Islet precursor cell (in vitro differentiated cells): ENCODE results near the gene WFS1.

ENCODE experiments used
- DNase-seq: peaks from one replicate; pipeline ENCODE4 v3.0.0-alpha.2; 2018

WFS1 gene, protein sequence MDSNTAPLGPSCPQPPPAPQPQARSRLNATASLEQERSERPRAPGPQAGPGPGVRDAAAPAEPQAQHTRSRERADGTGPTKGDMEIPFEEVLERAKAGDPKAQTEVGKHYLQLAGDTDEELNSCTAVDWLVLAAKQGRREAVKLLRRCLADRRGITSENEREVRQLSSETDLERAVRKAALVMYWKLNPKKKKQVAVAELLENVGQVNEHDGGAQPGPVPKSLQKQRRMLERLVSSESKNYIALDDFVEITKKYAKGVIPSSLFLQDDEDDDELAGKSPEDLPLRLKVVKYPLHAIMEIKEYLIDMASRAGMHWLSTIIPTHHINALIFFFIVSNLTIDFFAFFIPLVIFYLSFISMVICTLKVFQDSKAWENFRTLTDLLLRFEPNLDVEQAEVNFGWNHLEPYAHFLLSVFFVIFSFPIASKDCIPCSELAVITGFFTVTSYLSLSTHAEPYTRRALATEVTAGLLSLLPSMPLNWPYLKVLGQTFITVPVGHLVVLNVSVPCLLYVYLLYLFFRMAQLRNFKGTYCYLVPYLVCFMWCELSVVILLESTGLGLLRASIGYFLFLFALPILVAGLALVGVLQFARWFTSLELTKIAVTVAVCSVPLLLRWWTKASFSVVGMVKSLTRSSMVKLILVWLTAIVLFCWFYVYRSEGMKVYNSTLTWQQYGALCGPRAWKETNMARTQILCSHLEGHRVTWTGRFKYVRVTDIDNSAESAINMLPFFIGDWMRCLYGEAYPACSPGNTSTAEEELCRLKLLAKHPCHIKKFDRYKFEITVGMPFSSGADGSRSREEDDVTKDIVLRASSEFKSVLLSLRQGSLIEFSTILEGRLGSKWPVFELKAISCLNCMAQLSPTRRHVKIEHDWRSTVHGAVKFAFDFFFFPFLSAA

DNA sequence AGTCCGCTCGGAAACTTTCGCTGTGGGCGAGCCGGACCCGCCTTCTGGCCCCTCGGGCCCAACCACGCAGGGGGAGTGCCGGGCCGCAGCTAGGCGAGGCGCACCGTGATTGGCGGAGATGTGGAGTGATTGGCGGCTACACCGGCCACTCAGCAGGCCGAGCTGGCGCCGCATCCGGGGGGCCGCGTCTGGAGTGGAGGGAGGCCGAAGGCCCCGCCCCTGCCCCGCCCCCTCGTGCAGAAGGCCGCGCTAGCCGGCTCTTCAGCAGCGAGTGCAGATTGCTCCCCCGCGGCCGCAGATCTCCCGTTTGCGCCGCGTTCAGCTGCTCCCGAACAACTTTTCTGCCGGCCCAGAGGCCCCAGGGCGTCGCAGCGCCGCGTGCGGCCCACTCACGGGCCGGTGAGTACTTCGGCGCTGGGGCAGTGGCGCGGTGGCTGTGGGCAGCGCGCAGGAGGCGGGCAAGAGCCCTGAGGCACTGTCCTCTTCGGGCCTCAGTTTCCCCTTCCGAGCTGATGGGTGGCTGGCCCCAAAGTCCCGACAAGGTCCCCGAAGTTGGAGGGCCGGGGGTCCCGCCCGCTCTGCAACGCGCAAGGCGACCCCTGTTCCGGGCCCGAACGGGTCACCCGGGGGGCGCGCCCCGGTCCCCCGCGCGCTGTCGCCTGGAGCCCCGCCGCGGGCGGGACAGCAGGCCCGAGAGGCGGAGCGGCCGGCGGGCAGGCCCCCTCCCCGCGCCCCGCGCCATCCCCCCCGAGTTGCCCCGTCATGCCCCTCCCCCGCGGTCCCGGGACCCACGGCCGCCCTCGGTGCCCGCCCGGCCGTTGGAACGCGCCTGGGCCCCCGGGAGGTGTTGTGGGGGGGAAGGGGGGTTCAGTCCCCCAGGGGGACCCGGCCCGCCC is at the start of gene WFS1:
Gene WFS1, plus strand, starts transcription at position 235 of the 896 bp plus-strand sequence. CDS start 7,606 bp downstream, outside the sequence.
- DNase-seq: peak; percentile 99

DNA sequence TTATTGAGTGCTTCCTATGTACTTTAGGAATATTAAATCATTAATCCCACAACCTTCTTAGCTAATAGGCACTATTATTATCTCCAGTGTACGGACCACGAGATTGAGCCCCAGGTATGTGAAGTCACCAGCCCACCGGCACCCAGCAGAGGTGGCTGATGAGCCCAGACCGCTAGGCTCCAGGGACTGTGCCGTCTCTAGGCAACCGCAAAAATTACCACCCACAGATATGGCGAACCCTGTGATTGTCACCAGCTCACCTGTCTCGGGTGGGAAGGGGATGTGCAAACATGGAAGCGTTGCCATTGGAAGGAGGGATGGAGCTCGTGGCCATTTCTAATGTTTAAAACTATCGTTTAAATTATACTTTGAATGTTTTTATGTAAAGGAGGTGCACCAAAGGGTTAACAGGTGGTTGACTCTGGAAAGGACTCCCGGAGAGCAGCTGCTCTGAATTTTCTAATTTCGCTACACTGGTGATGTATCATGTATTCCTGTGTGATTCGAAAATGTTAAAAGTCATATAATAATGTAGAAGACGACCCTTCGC is 48.3 kb upstream of the WFS1 start:
- DNase-seq: peak; percentile 38

DNA sequence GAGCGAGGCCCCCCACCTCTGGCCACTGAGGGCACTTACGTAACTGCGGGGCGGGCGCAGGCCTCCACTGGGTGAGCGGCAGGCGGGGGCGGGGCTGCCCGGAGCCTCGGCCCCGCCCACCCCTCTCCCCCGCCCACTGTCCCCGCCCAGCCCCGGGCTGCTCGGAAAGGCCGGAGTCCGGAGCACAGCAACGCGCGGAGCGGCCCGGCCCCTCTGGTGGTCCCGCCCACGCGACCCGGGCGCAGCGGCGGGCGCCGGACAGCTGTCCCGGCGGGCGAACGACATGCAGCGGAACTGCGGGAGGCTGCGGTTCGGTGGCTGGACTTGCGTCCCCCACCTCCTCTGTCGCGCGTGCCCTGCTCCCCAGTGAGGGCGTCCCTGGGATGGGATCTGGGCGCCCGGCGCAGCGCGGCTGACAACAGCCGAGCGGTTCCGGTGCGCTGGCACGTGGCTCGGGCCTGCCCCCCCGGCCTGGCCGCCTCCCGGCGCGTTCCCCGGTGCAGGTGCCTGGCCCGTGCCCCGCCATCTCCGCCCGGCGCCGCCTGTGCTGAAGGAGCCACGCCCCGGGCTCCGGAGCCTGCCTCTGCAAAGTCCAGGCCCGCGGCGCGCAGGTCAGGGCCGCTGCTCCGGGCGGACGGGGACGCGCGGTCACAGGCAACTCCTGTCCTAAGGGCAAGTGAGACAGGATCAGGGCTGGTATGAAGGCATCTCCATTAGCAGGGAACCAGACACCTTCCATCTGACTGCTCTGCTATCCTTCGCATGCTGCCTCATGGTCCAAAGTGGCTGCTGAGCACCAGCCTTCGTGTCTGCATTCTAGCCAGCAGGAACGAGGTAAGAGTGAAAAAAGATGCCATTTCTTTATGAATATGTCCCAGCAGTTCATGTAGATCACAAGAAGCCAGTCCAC is 47.5 kb upstream of the WFS1 start:
- DNase-seq: peak; percentile 86

DNA sequence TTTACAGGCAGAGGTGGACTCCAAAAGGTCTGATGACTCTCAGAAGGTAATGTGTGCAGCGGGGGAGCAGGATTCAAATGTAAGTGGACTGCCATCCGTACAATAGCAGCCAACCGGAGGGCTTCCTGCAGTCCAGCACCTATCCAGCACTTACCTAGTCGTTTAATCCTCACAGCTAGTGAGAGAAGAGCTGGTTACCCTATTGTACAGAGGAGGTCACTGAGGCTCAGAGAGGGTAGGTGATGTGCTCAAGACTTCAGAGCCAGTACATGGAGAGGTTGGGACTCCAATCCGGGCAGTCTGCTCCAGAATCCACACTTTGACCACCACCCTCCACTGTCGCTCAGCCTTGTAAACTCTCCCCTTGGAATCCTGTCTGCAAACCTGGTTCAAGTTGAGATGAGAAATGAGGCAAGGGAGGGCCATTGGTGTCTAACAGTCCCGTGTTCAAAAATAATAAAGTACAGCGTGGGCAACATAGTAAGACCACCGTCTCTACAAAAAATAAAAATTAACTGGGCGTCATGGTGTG is 46.8 kb upstream of the WFS1 start:
- peak; percentile 73 for DNase-seq

DNA sequence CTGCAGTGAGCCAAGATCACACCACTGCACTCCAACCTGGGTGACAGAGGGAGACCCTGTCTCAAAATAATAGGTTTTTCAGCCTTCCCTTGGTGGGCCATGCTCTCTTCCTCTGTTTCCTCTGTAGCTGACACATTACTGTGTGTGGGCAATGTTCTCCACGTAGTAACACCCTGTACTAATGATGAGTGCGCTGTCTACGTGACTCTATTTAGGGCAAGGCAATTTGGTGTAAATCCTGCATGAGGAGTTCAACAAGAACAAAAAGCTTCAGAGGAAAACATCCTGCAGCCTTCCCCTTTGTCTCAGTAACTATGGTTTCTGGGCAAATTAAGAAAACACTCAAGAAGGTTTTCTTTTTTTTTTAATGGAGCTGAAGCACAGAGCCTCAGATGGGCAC is 44.9 kb upstream of the WFS1 start:
- DNase-seq: no peak

DNA sequence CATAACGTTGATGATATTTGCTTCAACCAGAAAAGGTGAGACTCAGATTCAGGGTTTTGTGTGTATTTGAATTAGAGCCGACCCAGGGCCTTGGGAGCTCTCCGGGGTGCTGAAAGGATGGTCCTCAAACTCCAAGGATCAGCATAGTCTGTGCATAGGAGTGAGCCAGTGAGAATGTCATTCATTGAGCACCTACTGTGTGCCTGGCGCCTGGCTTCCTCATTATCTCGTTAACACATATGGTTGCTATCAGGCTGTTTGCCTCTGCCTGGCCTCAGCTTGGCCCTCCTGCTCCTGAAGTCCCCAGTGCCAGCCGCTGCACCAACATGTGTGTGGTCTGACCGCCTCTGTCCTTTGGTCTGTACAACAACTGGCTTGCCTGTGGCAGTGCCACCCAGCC is 44.2 kb upstream of the WFS1 start:
- DNase-seq: peak; percentile 79

DNA sequence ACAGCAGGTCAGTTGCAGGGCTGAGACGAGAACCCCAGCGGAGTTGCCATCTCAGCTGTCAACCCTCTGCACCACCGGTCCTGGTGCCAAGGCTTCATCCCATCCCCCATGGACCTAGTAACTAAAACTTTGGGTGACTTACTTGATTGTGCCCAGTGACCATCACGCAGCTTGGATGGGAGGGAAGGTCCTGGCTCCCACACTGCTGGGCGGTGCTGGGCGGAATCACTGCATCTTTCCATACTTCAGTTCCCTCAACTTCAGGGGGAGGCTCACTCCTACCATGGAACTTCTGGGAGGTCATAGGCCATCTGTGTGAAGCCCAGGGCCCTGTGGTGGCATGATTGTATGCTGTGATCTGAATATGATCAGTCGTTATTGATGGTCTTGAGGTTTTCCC is 43.1 kb upstream of the WFS1 start:
- DNase-seq: no peak

DNA sequence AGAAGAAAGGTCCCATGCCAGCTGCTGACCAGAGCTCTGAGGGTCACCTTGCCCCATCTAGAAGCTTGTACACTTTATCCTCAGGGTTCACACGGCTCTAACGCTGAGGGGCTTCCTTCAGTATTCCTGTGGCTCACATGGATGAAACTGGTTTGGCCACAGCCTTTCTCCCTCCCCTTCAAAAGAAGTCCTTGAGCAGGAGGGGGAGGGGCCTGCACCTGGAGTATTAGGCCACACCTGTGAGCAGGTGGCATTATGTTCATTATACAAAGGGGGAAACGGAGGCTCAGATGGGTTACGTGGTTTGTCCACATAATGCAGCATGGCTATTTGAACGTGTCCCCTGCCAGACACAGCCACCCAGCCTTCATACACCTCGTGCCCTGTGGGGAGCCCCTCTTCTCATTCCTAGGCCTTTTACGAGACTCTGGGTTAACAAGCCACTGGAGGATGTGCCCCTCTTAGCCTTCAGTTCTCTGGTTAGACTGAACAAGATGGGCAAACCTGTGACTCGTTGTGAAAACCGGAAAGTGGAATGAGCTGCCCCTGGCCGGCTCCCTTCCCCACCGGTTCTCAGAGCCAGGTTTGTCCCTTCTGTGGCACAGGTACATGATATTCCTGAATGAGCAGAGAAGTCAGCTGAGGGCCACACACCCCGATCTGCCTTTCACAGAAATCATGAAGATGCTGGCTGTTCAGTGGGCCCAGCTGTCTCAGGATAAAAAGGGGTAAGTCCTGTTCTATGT is 42.1 kb upstream of the WFS1 start:
- no peak for DNase-seq

DNA sequence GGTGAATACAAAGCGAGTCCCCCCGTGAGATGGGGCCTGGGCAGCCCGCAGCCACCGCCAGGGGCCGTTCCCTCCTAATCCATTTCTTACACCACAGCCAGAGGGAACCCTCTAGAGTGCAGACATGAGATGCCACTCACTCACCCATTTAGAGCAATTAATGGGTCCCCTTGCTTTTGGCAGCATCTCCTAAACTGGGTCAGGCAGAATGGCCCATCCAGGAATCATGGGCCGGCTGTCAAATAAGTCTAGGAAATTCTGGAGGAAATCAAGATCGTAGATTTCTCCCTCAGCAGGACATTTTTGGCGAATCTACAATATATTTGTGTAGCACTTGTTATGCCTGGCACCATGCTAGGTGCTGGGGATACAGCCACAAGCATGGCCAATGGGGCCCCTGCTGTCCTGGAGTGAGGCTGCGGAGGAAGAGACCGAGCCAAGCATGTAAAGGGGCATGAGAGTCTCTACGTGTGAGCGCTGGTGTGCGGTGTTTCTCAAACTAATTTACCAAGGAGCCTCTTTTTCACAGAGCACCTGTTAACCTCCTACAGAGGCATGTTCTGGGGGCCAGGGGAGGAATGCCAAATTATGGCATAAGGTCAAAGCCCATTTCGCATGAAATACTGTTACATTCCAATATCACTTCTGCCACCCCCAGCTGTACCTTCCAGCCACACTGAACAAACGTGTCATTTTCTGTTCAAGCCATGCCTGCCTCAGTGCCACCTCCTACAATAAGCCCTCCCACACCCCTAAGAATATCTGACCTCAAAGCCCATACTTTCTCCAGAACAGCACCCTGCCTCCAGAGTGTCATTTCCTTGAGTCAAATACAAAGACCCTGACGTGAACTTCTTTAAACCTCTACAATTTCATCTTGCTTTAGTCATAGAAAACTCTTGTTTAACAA is 41.2 kb upstream of the WFS1 start:
- no peak for DNase-seq

DNA sequence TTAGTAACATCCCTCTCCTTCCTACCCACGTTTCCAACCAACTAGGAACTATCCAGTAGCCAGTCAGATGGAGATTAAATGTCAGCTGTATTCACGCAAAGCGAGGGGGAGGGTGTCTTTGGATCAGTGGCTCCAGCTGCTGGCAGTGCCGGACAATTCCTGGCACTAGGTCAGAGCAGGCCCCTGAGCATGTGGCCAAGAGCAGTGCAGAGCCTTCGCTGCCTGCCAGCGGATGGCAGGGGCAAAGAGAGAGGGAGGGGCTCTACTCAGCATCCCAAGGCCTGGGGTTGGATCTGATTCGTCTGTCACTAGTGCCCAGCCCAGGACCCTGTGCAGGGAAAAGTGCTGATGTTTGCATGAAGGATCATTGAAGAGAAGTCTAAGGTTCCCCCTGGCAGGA is 40.6 kb upstream of the WFS1 start:
- DNase-seq: peak; percentile 44

DNA sequence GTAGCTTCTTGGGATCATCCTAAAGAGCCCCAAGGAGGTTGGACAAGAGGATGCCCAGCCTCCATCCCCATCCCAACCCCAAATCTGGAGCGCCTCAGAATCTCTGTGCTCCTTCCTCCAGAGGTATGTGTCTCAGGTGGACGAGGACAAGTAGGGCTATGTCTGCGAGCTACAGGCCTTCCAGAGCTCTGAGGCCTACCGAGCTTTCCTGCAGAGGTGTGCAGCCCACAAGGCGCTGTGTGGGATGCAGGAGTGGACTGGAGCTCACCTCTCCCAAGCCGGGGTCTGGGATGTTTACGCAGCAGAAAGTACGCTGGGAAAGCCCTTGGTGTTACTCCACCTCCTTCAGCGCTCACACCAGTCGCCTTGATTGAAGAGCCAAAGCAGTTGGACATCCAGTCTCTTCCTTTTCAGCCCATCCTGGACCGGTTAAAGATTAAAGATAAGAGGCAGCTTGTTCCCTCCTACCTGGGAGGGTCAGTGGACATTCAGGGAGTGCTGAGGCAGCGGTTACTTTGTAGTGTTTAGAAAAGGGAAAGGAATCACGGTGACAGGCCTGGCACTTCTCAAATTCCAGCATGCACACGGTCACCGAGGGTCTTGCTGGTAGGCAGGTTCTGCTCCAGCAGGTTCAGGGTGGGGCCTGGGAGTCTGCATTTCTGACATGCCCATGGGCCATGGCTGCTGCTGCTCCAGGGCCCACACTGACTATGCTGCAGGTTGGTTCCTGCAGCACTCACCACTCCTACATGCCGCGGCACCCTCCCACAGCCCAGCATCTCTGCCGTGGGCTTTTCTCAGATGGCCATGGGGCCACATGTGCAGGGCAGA is 39.8 kb upstream of the WFS1 start:
- DNase-seq: peak; percentile 41

DNA sequence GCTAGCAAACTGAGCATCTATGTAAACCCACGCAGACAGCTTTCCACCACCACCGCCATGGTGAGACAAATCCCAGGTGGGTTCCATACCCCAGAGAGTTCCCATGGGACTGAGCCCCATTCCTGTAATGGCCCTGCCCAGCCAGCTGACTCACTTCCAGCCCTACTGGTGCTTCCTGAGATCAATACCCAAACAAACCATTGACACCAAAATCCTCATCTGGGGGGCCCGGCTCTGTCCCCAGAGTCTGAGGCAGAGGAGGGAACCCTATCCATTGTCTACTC is 39.2 kb upstream of the WFS1 start:
- peak; percentile 37 for DNase-seq

DNA sequence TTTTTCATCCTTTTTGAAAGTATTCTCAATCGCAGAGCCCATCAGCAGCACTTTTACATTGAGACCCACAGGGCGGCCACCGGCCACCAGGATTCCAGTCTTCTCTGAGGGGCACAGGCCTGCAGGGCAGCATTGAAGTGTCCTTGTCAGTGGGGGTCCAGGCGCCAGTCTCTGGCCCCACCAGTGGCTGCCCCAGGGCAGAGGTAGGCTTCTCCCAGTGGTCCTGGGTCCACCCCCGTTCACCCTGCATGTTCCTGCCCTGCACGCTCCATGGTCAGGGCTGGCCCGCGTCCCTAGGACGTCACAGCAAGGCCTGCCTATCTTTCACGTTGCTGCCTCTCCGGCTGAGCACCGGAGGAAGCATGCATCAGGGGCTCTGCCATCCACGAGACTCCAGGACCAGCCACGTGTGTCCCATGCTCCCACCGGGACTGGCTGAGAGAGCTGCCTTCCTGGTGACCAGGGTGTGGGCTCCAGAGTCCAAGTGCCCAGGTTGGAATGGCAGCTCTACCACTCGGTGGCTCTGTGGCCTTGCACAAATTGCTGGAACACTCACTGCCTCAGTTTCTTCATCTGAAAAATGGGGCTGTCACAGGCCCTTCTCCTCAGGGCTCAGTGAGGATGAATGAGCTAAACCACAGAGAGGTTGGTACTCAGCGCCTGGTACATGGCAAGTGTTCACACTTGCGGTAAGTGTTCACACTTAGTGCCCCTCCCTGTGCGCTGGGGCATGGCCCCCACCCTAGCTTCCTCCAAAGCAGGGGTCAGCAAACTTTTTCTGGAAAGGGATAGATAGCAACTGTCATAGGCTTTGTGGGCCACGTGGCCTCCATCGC is 38.6 kb upstream of the WFS1 start:
- peak; percentile 47 for DNase-seq

DNA sequence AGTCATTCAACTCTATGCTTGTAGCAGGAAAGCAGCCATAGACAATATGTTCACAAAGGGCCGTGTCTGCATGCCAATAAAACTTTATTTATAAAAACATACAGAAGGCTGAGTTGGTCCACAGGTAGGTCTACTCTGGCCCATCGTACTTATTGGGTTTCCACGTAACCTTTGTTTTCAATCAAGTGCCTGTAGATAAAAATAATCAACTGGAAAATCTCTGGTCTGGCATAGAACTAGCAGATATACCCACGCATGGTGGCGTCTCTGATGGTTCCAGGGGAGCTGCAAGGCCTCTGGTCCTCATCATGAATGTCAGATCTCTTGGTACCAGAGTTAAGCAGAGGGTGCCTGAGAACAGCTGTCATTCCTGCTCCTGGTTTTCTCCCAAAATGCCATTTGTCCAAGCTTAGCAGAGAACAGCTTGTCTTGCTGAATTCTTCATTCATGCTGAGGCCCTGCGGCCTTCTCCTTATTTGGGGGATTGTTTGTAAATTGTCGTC is 37.9 kb upstream of the WFS1 start:
- peak; percentile 29 for DNase-seq

DNA sequence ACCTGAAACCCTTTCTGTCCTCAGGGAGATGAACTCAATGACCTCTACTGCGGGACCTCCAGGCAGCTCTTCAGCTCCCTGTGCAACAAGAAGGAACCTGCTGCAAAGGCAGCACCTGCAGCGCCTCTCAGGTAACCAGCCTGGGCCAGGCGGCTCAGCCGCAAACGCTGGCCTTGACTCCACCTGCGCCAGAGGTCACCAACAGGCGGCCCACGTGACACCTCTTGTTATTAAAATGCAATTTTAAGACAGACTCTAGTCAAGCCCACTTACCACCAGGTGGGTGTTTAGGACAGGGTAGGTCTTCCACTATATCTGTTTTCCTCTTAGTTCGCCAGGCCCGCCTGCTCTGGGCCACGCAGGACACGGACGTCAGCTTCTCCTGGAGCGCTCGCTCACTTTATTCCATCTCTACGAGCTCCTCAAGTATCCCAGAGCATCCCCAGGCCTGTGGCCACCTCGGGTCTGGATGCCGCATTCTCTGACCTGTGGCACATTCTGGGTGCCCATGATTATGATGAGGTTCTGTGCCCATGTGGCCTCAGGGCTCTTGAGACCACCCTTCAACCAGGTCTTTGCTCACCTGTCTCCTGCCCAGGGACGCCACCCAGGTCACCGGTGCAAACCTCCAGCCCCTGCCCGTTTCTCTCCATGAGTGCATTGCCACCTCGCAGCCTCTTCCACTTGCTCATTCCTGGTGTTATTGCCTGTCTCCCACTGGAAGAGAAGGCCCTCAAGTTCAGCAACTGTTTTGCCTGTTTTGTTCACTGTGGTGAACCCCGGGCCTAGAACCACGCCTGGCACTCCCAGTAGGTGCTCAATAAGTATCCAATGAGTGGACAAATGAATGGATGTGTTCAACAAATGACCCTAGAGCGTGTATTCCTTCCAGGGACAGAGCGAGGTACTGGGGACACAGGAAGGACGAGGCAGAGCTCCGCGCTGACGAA is 36.5 kb upstream of the WFS1 start:
- DNase-seq: peak; percentile 48

DNA sequence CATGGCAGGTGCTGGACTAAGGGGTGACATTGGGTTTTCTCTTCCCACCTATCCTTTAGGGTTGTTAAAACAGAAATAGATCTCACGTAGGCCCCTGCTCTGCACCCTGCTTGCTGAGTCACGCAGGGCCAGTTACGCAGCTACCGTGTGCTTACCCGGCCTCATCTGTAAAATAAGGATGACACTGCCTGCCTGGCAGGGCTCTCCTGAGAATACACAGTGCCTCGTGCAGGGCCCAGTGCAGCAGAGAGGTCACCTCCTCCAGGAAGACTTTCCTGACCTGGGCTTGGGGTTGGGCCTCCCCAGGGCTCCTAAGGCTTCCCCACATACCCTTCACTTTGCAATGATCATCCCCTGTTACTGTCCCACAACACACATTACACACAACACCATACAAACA is 35.7 kb upstream of the WFS1 start:
- peak; percentile 17 for DNase-seq
